Gastrocnemius medialis (tissue), 4 donors: ENCODE results near the gene RABAC1. TPM values are rescaled to one million over a fixed set of nuclear protein-coding genes. Genes with fewer than 3 reads are reported as not detected.

Experiments used
- ATAC-seq, 2 donors: fragments of 150-250 bp; one replicate each; pipeline ENCODE4 v1.9.1; 2016
- DNase-seq, 2 donors: peaks; one replicate each; pipeline ENCODE4 v3.0.0-alpha.2; 2019
- H3K27ac ChIP-seq, 4 donors: fragments of 200-600 bp; sonication (generic); 1 replicate in 1 of 4; 2 replicates in 3 of 4; pipeline ENCODE4 v1.5.1; 2016 to 2018; ENCODE audit warnings: mild to moderate bottlenecking in 2 of 4, moderate library complexity in 1 of 4
- H3K27me3 ChIP-seq, 3 donors: fragments of 200-600 bp; sonication (generic) in 2 of 3; 1 replicate in 1 of 3; 2 replicates in 2 of 3; pipeline versions ENCODE4 v1.5.1 to v1.6.0; 2016 to 2019; ENCODE audit warnings: mild to moderate bottlenecking in 1 of 3, moderate library complexity in 1 of 3
- H3K36me3 ChIP-seq, 2 donors: fragments of 200-600 bp; sonication (generic) in 1 of 2; one replicate each; pipeline ENCODE4 v1.5.1; 2017 to 2018
- H3K4me1 ChIP-seq, 2 donors: fragments of 200-600 bp; sonication (generic) in 1 of 2; one replicate each; pipeline ENCODE4 v1.5.1; 2016 to 2017; ENCODE audit warnings: mild to moderate bottlenecking in 2 of 2
- H3K4me3 ChIP-seq, 4 donors: fragments of 200-600 bp; sonication (generic) in 3 of 4; 1 replicate in 1 of 4; 2 replicates in 3 of 4; pipeline ENCODE4 v1.5.1; 2016 to 2019; ENCODE audit warnings: mild to moderate bottlenecking in 2 of 4
- H3K9me3 ChIP-seq, 3 donors: fragments of 200-600 bp; sonication (generic) in 2 of 3; 1 replicate in 1 of 3; 2 replicates in 2 of 3; pipeline ENCODE4 v1.5.1; 2016 to 2019
- POLR2A ChIP-seq, 2 donors: fragments of 450-650 bp; IDR thresholded peaks; one replicate each; pipeline ENCODE4 v1.6.1; 2017; ENCODE audit warnings: antibody characterized with exemption in 2 of 2, mild to moderate bottlenecking in 2 of 2, moderate library complexity in 2 of 2
- in situ Hi-C, 4 donors: fragments of 200-750 bp; cut with MboI; loops; one replicate each; pipeline versions ENCODE4 v1.15.0 to v1.8.0; 2017; ENCODE audit warnings: low sequenced_read_pairs in 4 of 4
- intact Hi-C: fragments of 100-400 bp; cut with DNase I; formaldehyde crosslinking; loops from one replicate; pipeline ENCODE4 v1.15.1; 2023; ENCODE audit warnings: low total_unique reads
- total RNA-seq, 4 donors: library from RNA; depleted of rRNA; stranded (reverse); fragments of >200 nt; gene quantifications; one replicate each; pipeline versions ENCODE4 v1.1.0 to v1.2.3, GENCODE V29; 2016
- TF ChIP-seq, protein P1 (sequence below), 5 experiments: fragments of 450-650 bp in 3 of 5; fragments of 200-600 bp in 2 of 5; sonication (generic) in 2 of 5; IDR thresholded peaks in 4 of 5; conservative IDR thresholded peaks in 1 of 5; 1 replicate in 4 of 5; 2 replicates in 1 of 5; pipeline ENCODE4 v1.5.1; 2016 to 2019; ENCODE audit warnings: antibody characterized with exemption in 5 of 5, mild to moderate bottlenecking in 3 of 5, moderate library complexity in 3 of 5

The RABAC1 gene
- total RNA-seq, 4 donors from 2014 or later = 94.4 to 146 (median 110) TPM

DNA sequence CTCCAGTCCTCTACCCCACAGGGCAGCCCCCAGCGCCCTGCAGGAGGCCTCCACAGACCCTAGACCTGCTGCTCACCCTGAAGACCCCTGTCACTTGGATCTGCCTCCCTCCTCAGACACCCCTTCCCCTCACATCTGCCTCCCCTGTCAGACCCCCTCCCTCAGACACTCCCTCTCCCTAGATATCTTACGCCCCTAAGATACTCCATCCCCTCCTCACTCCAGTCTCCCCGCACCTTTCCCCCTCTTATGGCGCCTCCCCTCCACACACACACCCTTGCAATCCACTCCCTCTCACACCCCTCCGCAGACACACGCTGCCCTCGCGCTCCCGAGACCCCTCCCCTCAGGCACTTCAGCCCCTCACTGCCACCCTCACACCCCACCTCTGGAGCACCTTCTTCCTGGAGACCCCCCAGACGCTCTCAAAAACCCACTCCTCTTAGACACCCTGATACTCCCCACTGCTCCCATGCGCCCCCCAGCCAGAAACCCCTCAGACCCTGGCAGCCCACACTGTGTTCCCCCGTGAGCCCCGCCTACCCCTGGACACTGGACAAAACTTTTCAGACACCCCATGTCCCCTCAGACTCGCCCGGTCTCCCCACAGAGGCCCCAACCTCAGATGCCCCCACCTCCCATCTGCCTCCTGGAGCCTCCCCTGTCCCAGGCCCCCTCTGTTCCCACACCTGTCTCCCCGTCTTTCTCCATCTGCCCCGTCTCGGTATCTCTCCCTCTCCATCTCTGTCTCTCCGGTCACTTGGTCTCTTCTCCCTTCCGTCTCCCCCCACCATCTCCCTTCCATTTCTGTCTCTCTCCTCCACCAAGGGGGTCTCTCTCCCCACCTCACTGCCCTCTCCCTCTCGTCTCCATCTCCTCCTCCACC, 45.3 kb downstream of the RABAC1 start:
- Histone ChIP-seq H3K27me3 (peaks cover 57 to 75% (median 75%) of the 10 kb centered on the region in 3 donors), H3K4me1 (no peaks in the 10 kb centered on the region), H3K27ac (no peak overlapping the region), H3K36me3 (no peaks in the 10 kb centered on the region), H3K9me3 (no peaks in the 10 kb centered on the region), H3K4me3 (no peak overlapping the region)
- intact Hi-C loops (no loop called here), in situ Hi-C loops (no loop called here)
- DNase-seq = no peak
- ATAC-seq = no peak
- no peak for TF ChIP-seq POLR2A (IDR thresholded peaks at IDR 0.05)
- TF ChIP-seq, protein P1, sequence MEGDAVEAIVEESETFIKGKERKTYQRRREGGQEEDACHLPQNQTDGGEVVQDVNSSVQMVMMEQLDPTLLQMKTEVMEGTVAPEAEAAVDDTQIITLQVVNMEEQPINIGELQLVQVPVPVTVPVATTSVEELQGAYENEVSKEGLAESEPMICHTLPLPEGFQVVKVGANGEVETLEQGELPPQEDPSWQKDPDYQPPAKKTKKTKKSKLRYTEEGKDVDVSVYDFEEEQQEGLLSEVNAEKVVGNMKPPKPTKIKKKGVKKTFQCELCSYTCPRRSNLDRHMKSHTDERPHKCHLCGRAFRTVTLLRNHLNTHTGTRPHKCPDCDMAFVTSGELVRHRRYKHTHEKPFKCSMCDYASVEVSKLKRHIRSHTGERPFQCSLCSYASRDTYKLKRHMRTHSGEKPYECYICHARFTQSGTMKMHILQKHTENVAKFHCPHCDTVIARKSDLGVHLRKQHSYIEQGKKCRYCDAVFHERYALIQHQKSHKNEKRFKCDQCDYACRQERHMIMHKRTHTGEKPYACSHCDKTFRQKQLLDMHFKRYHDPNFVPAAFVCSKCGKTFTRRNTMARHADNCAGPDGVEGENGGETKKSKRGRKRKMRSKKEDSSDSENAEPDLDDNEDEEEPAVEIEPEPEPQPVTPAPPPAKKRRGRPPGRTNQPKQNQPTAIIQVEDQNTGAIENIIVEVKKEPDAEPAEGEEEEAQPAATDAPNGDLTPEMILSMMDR (IDR thresholded peaks at IDR 0.05 in 4 of 5, conservative IDR thresholded peaks at IDR 0.05 in 1 of 5) = no peak

DNA sequence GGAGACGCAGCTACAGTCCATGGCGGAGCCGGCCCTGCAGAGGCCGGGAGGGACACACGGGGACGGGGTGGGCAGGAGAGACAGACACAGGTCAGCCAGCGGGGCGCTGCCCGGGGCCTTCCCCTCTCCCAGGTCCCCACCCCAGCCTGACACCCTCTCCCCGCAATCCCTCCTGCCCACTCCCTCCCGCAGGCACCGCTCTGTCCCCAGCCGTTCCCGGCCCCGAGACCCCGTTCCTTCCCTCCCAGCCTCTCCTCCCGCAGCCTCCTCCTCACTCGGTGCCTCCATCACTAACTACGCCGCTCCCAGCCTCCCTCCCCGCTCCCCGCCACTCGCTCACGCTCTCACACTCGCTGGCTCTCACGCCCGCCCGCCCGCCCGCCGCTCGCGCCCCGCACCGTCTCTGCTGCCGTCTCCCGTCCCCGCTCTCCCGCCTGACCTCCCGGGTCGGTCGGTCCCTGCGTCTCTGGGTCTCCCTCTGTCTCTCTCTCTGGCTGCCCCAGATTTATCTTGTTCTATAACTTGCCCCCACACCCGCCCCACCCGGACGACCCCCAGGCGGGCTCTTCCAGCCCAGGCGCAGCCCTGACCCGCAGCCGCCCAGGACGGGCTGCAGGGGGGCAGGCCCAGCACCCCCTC, 46.1 kb downstream of the RABAC1 start:
- H3K27me3 ChIP-seq = peaks cover 50 to 68% (median 67%) of the 10 kb centered on the region in 3 donors

DNA sequence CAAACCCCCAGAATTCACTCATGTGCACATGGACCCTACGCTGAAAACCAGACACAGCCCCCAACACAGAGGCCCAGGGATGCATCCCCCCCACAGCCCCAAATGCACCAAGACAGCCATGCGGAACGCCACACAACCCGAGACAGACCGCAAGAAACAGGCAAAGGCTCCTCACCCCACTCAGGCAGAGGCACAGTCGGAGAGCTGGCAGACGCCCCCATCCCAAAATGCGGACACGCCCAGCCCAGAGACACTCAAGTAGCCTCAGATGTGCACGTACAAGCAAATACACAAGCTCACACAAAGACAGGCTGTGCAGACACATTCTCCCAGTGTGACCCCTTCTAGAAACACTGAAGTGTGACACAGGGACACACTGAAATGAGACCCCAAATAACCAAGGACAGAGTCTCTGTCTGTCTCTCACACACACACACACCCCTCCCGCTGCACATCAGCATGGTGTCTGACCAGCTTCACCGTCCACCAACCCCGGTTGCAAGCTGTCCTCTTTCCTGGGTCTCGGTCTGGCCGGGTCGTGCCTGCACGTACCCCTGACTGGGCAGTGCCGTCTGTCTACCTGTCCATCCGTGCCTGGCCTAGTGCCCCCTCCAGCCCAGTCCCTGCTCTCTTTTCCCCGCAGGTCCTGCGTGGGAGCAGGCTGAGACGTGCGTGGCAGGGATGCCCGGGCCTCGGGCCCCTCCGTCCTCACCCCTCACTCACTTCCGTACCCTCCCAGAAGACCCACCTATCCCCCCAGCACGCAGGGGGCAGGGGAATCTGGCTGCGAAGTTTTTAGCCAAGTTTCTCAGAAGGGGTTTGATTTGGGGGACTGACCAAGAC, 47.0 kb downstream of the RABAC1 start:
- peaks cover 41 to 59% (median 58%) of the 10 kb centered on the region in 3 donors for H3K27me3 ChIP-seq
- H3K4me1 ChIP-seq = no peaks in the 10 kb centered on the region
- no peak overlapping the region for H3K4me3 ChIP-seq
- ATAC-seq (no peak), DNase-seq (no peak)
- intact Hi-C loops (no loop called here), in situ Hi-C loops (no loop called here)
- H3K27ac ChIP-seq = no peak overlapping the region
- H3K36me3 ChIP-seq = no peaks in the 10 kb centered on the region
- no peaks in the 10 kb centered on the region for H3K9me3 ChIP-seq
- TF ChIP-seq POLR2A (IDR thresholded peaks at IDR 0.05) = no peak
- TF ChIP-seq, protein P1 (IDR thresholded peaks at IDR 0.05 in 4 of 5, conservative IDR thresholded peaks at IDR 0.05 in 1 of 5) = no peak

More for the DNA sequence above, 46.1 kb downstream of the RABAC1 start:
- TF ChIP-seq, protein P1 (IDR thresholded peaks at IDR 0.05 in 4 of 5, conservative IDR thresholded peaks at IDR 0.05 in 1 of 5) = no peak
- TF ChIP-seq POLR2A (IDR thresholded peaks at IDR 0.05) = no peak
- Histone ChIP-seq H3K4me3 (no peak overlapping the region), H3K36me3 (no peaks in the 10 kb centered on the region), H3K9me3 (no peaks in the 10 kb centered on the region), H3K4me1 (no peaks in the 10 kb centered on the region), H3K27ac (no peak overlapping the region)
- intact Hi-C loops = no loop called here
- in situ Hi-C loops = no loop called here
- ATAC-seq (no peak), DNase-seq (no peak)

DNA sequence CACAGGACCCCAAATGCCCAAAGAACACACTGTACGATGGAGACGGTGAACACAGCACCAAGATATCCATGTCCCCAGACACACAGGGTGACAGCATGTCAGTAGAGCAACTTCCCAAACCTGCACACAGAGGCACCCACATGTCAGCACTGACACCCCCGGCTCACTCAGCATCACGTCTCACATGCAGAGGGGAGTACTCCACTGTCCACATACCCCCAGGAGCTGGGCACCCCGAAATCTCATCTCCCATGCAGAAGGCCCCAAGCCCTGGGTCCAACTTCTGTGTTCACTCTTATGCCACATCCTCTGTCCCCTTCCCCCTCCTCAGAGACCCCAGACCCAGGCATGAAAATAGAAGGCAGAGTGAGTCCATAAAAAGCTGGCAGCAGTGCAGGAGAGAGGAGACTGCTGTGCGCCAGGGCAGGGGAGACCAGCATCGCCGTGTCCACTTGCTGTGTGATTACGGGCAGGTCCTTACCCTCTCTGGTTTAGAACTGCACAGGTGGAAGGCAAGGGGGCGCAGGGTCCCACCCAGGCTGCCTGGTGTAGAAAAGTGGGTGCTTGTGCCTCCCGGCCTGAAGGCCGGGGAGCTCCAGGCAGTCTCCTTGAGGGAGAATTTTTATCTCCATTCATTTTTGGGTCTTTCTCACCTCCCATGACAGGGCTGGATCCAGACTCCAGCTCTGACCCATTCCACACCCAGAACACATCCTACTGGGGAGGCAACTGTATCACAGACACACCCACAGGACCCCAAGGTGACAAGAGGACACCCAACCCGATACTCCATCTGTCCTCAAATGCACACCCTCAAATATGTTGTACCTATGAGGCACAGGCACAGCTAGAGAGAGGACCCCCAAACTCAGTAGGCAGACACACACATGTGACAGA, 47.9 kb downstream of the RABAC1 start:
- intact Hi-C loops (no loop called here), in situ Hi-C loops (no loop called here)
- no peak for TF ChIP-seq POLR2A (IDR thresholded peaks at IDR 0.05)
- TF ChIP-seq, protein P1 (IDR thresholded peaks at IDR 0.05 in 4 of 5, conservative IDR thresholded peaks at IDR 0.05 in 1 of 5) = no peak

More for the DNA sequence above, 47.9 kb downstream of the RABAC1 start:
- Histone ChIP-seq H3K36me3 (peaks cover 0 to 3% of the 10 kb centered on the region in 2 donors), H3K27me3 (peaks cover 33 to 50% (median 50%) of the 10 kb centered on the region in 3 donors), H3K4me1 (no peaks in the 10 kb centered on the region), H3K27ac (no peak overlapping the region), H3K4me3 (no peak overlapping the region), H3K9me3 (no peaks in the 10 kb centered on the region)
- ATAC-seq (no peak), DNase-seq (no peak)
